NCI-H187 treated with DMSO at 0.1 percent for 48 hours (cell line): Measurements from ENCODE around the gene MRPS27.
"Not testable (repeated sequence)": the region's sequence is repeated elsewhere in the genome, so short reads cannot be mapped to it uniquely, and the experiment has no call there.

Experiments
- DNase-seq: peaks from one replicate; lab custom pipeline; 2025; lab: John Stamatoyannopoulos, UW

The MRPS27 gene

DNA sequence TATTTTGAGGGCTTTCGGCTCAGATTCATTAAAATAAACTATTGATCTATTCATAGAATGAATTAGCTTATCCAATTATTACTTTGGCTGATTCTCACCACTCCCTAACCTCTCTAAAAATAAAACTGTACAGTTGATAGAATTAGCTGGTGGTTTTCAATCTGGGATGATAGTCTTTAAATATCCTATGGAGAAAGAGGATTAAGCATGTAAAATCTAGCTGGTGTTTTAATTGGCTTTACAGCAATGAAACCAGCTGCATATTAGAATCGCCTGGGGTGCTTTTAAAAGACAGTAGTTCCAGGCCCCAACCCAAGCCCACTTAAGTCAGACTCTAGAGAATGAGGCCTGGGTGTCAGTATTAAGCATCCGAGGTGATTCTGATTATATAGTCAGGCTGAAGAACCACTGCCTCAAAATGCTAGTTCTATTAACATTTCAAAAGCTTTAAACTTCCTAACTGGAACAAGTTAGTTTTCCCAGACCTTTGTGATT, 117.7 kb downstream of the MRPS27 start:
- no peak for DNase-seq

DNA sequence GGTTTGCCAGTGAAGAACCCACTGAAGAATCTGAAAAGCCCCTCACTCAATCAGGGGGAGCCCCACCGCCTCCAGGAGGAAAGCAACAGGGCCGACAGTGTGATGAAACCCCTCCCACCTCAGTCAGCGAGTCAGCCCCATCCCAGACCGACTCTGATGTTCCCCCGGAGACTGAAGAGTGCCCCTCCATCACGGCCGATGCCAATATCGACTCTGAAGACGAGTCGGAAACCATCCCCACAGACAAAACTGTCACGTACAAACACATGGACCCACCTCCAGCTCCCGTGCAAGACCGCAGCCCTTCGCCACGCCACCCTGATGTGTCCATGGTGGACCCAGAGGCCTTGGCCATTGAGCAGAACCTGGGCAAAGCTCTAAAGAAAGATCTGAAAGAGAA, 120.4 kb downstream of the MRPS27 start:
- no peak for DNase-seq

DNA sequence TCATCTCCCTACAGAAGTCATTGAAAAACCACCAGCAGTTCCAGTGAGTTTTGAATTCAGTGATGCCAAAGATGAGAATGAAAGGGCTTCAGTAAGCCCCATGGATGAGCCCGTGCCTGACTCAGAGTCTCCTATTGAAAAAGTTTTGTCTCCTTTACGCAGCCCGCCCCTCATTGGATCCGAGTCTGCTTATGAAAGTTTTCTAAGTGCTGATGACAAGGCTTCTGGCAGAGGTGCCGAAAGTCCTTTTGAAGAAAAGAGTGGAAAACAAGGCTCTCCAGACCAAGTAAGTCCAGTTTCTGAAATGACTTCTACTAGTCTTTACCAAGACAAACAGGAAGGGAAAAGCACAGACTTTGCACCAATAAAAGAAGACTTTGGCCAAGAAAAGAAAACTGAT, 122.6 kb downstream of the MRPS27 start:
- no peak for DNase-seq

GRCh38 chr5:72195581-72195980, 124.5 kb downstream of the MRPS27 start:
- DNase-seq, result no peak

GRCh38 chr5:72194846-72195245, 125.2 kb downstream of the MRPS27 start:
- DNase-seq, result no peak

DNA sequence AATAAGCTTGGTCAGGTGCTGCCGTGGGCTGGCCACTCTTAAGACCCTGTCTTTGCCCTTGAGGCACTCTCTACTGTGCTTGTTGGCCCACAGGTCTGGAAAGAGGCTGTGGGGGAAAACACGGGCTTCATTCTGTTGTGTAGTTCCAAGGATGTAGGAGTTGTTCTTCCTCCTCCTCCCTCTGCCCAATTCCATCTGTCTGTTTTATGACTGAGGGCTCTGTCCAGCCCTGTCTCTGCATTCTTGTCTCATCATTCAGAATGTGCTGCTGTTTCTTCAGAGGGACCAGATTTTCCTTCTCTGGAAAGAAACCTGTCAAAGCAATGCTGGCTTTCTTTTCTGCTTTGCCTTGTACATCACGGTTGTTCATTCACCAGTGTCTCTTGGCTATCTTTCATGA, 128.6 kb downstream of the MRPS27 start:
- no peak for DNase-seq

- no peak for DNase-seq
Measured at GRCh38 chr5:72189146-72189545, 130.9 kb downstream of the MRPS27 start.

- no peak for DNase-seq
Measured at GRCh38 chr5:72188166-72188565, 131.9 kb downstream of the MRPS27 start.

- no peak for DNase-seq
Measured at GRCh38 chr5:72187388-72188075, 132.5 kb downstream of the MRPS27 start.

GRCh38 chr5:72185496-72186329, 134.3 kb downstream of the MRPS27 start:
- no peak for DNase-seq

GRCh38 chr5:72184408-72184807, 135.6 kb downstream of the MRPS27 start:
- DNase-seq, result no peak

- DNase-seq, result no peak
Measured at GRCh38 chr5:72183101-72183520, 136.9 kb downstream of the MRPS27 start.

DNA sequence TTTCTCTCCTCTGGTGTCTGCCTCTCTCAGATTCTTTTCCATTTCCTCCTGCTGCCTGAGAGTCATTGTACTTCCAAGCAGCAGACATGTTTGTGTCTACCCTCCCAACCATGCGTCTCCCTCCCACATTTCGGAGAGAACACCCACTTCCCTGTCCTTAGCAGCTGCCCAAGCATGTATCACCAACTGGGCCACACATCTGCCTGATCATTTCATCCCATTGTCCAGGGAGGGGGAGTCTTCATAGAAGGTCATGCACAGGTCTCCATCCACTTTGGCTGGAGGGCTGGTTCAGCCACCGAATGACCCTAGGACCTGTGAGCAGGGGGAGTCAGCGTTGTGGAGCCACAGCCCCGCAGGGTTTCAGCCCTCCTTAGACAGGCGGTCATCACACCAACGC, 137.4 kb downstream of the MRPS27 start:
- no peak for DNase-seq

- no peak for DNase-seq
Measured at GRCh38 chr5:72180925-72181324, 139.1 kb downstream of the MRPS27 start.

DNA sequence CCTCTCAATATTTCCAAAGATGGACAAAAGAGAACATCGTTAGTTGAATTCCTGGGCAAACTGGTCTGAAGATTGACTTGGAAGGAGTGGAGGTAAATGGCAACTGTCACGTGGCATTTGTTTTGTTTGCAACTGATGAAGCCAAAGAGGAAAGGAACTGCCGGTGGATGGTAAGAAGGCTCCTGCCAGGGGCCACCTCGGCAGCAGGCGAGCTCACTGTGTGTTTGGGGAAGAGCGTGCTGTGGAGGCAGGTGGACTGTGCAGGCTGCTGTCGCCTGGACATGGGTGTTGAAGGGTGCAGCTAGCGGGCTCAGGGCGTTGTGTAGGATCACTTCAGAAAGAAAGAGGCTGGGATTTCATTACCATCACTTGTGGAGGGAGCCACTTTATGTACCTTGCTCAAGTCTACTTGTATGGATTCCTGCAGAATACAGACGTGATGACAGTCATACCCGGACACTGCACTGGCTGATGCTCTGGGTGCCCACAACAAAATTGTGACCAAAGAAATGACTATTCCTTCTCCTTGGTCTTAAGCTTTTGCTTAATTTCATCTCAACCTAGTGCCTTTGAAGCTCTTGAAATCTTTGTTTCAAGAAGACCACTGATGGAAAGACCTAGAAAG, 140.1 kb downstream of the MRPS27 start:
- DNase-seq, result no peak

DNA sequence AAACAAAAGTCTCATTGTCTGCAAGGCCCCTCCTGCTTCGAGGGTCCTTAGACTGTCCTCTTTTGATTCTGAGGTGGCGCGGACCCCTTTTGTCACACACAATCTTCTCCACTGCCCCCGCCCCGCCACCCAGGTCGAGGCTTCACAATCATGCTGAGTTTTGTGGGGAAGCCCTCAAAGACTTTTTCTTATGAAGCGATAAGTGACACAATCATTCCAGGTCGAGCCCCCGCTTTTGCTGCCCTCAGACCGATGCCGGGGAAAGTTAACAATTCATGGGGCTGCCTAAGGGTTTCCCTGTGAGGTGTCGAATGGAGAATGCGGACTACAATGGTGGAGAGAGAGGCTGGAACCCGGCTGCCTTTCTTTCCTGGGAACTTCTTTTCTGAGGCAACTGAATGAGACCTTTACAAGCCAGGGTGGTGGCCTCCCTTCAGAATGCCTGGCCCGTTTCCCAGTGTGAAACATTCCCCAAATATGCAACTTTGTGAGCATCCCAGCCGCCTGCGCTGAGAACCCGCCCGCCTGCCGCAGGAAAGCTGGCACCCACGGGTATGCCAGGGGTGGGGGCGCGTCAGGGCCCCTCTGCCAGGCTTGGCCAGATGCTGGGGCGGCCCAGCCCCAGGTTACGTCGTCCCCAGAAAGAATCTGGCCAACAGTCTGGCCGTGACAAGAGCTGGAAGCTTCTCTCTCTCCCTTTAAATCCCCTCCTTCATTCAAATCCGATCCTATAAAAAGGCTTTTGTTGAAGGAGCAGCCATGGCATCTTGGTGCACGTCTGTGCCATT, 140.8 kb downstream of the MRPS27 start:
- no peak for DNase-seq

DNA sequence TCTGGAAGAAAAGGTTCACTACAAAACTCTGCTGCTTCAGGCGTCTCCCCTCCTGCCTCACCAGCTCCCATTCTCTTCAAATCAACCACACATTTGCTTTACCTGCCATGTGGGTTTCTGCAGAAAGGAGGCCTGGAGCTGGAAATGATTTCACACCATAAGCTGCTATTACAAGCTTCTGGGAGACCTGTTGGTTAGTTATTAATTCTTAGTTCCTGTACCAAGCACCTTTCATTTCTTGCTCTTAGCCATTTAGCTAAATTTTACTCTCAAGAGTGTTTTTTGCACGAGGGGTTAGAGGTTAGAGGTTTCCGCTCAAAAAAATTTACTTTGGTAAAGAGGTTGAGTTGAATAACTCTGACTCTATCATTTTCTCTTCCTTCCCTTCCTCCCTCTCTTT, 142.5 kb downstream of the MRPS27 start:
- DNase-seq, result no peak

- no peak for DNase-seq
Measured at GRCh38 chr5:72172786-72173185, 147.3 kb downstream of the MRPS27 start.

DNA sequence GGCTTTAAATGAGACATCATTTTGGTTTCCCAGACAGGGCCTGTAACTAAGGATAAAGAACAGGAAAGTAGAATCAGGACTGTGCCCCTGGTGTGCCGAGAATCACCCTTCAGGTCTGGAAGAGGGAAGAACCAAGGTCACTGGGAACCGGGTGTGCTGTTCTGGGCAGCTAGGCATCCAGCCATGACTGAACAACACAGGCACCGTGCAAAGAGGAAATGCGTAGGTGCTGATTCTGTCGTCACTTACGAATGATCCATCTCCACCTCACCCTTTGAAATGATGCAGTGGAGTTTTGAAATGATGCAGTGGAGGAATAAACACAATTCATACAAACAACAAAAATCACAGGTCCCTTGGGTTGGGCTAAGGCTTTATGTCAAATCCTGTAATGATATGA, 148.4 kb downstream of the MRPS27 start:
- no peak for DNase-seq

DNA sequence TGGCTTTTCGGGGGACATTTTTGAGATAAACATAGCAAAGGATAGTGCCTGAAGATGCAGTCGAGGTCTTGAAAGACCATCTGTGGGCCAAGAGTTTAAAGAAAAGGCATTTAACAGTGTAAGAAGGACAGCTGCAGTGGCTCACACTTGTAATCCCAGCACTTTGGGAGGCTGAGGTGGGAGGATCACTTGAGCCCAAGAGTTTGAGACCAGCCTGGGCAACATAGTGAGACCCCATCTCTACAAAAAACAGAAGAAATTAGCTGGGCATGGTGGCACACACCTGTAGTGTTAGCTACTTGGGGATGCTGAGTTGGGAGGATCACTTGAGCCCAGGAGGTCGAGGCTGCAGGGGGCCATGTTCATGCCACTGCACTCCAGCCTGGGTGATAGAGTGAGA, 148.9 kb downstream of the MRPS27 start:
- DNase-seq, result not testable (repeated sequence)

DNA sequence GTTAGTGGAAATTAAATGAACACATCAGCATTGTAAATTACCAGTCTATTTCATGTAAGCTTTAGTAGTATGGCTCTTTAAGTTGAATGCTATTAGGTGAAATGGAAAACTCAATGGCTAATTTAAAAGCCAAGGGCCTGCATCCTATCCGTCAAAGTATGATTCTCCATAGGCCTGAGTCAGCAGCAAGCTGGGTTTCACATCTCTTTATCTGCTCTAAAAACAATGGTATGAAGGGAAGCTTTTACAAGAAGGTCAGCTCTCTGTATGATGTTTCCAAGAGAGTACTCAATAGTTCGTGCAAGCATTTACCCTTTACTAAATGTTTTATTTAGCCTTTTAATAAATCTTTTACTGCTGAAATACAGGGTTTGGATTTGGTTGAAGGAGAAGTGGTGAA, 149.9 kb downstream of the MRPS27 start:
- DNase-seq, result no peak
